Activated T-cell treated with anti-CD3 and anti-CD28 coated beads for 24 hours (primary cell): ENCODE measurements around the gene S100A3.
"Not testable (repeated sequence)": the region's sequence is repeated elsewhere in the genome, so short reads cannot be mapped to it uniquely, and the experiment has no call there.

Source experiments
- DNase-seq: peaks from one replicate; pipeline ENCODE4 v3.0.0-alpha.2; 2020; ENCODE audit warnings: low read depth

S100A3 gene

GRCh38 chr1:153534925-153535241 is 14.2 kb downstream of the S100A3 start:
- DNase-seq: no peak

- no peak for DNase-seq
Measured at GRCh38 chr1:153534226-153534924, 14.7 kb downstream of the S100A3 start.

- DNase-seq: no peak
Measured at GRCh38 chr1:153533689-153534201, 15.3 kb downstream of the S100A3 start.

- peak; percentile 67 for DNase-seq
Measured at GRCh38 chr1:153532769-153533599, 16.1 kb downstream of the S100A3 start.

GRCh38 chr1:153532181-153532580 is 16.9 kb downstream of the S100A3 start:
- DNase-seq: no peak

- no peak for DNase-seq
Measured at GRCh38 chr1:153531638-153532037, 17.4 kb downstream of the S100A3 start.

- DNase-seq: no peak
Measured at GRCh38 chr1:153527683-153528040, 21.4 kb downstream of the S100A3 start.

GRCh38 chr1:153527023-153527682 is 21.9 kb downstream of the S100A3 start:
- DNase-seq: no peak

GRCh38 chr1:153526132-153526543 is 22.9 kb downstream of the S100A3 start:
- DNase-seq: no peak

GRCh38 chr1:153525088-153525728 is 23.9 kb downstream of the S100A3 start:
- DNase-seq: no peak

GRCh38 chr1:153522353-153523048 is 26.6 kb downstream of the S100A3 start:
- DNase-seq: not testable (repeated sequence)

- not testable (repeated sequence) for DNase-seq
Measured at GRCh38 chr1:153521808-153522207, 27.2 kb downstream of the S100A3 start.

GRCh38 chr1:153520818-153521476 is 28.1 kb downstream of the S100A3 start:
- DNase-seq: no peak

- DNase-seq: not testable (repeated sequence)
Measured at GRCh38 chr1:153520137-153520691, 28.8 kb downstream of the S100A3 start.

GRCh38 chr1:153519242-153519641 is 29.8 kb downstream of the S100A3 start:
- DNase-seq: no peak

GRCh38 chr1:153515504-153516394 is 33.3 kb downstream of the S100A3 start:
- no peak for DNase-seq

GRCh38 chr1:153513666-153514065 is 35.4 kb downstream of the S100A3 start:
- DNase-seq: no peak

- no peak for DNase-seq
Measured at GRCh38 chr1:153513023-153513422, 36.0 kb downstream of the S100A3 start.

- peak; percentile 72 for DNase-seq
Measured at GRCh38 chr1:153510984-153511410, 38.1 kb downstream of the S100A3 start.
